ENCODE measurements around the gene LRRK1. TPM values are rescaled to one million over a fixed set of nuclear protein-coding genes. Genes with fewer than 3 reads are reported as not detected.

LRRK1 gene
- total and polyA plus RNA-seq, 2 experiments from 2014 or later: 2.6 to 4.5 TPM

GRCh38 chr15:100985401-100985800 lies 66.2 kb downstream of the LRRK1 start (continued):
- TF ChIP-seq ZNF462 (CRISPR knock-in tag; IDR thresholded peaks at IDR 0.05) (no peak), POLR2AphosphoS5 (IDR thresholded peaks at IDR 0.05; ENCODE audit: low read depth) (no peak), JUNB (IDR thresholded peaks at IDR 0.05; ENCODE audit: unreplicated experiment) (no peak), CREB1 (CRISPR knock-in tag; IDR thresholded peaks at IDR 0.05; ENCODE audit: low read depth) (no peak), ZNF331 (CRISPR knock-in tag; IDR thresholded peaks at IDR 0.05; ENCODE audit: low read depth) (no peak), ZNF114 (CRISPR knock-in tag; IDR thresholded peaks at IDR 0.05) (no peak), REST (IDR thresholded peaks at IDR 0.05; ENCODE audit: unreplicated experiment) (no peak), STAT1 (IDR thresholded peaks at IDR 0.05; ENCODE audit: unreplicated experiment) (no peak)

All from GM23338 (cell line).